ENCODE measurements around the gene GRAMD1A.

GRCh38 chr19:35013820-35014754 is 14.0 kb downstream of the GRAMD1A start:
- TF ChIP-seq CTCF (IDR thresholded peaks at IDR 0.05 in 4 of 5, conservative IDR thresholded peaks at IDR 0.05 in 1 of 5) (no peak), POLR2A (IDR thresholded peaks at IDR 0.05) (no peak)

Data from gastrocnemius medialis (tissue), 4 donors.